HG02642 (cell line): ENCODE data around the gene FER.
"Not testable (repeated sequence)": the region's sequence is repeated elsewhere in the genome, so short reads cannot be mapped to it uniquely, and the experiment has no call there.

ENCODE experiments used
- ATAC-seq: cut with Tn5 transposase; IDR thresholded peaks from one replicate; pipeline ENCODE4 v1.9.1; 2021; ENCODE audit warnings: mild to moderate bottlenecking; ENCODE audit not compliant: unreplicated experiment, poor library complexity

FER gene

GRCh38 chr5:108743846-108744245 is 3.9 kb upstream of the FER start:
- ATAC-seq = no peak

GRCh38 chr5:108747111-108747773 is 455 bp upstream of the FER start:
- no peak for ATAC-seq

- ATAC-seq = peak; percentile 98
Measured at GRCh38 chr5:108748401-108749127, 867 bp downstream of the FER start.

GRCh38 chr5:108749128-108749861 is 1.6 kb downstream of the FER start:
- ATAC-seq = peak; percentile 41

- no peak for ATAC-seq
Measured at GRCh38 chr5:108753331-108753730, 5.6 kb downstream of the FER start.

GRCh38 chr5:108753877-108754276 is 6.2 kb downstream of the FER start:
- ATAC-seq = no peak

- no peak for ATAC-seq
Measured at GRCh38 chr5:108760512-108760911, 12.8 kb downstream of the FER start.

GRCh38 chr5:108762660-108763059 is 15.0 kb downstream of the FER start:
- ATAC-seq = no peak

GRCh38 chr5:108763222-108763916 is 15.7 kb downstream of the FER start:
- ATAC-seq = no peak

GRCh38 chr5:108765647-108766046 is 17.9 kb downstream of the FER start:
- ATAC-seq = no peak

GRCh38 chr5:108766916-108767315 is 19.2 kb downstream of the FER start:
- ATAC-seq = not testable (repeated sequence)

GRCh38 chr5:108769352-108769751 is 21.7 kb downstream of the FER start:
- peak; percentile 60 for ATAC-seq

GRCh38 chr5:108772626-108773025 is 24.9 kb downstream of the FER start:
- no peak for ATAC-seq

GRCh38 chr5:108773330-108773729 is 25.6 kb downstream of the FER start:
- ATAC-seq = no peak

- not testable (repeated sequence) for ATAC-seq
Measured at GRCh38 chr5:108774079-108774478, 26.4 kb downstream of the FER start.

GRCh38 chr5:108777582-108777981 is 29.9 kb downstream of the FER start:
- not testable (repeated sequence) for ATAC-seq

- ATAC-seq = not testable (repeated sequence)
Measured at GRCh38 chr5:108784577-108784976, 36.9 kb downstream of the FER start.

- ATAC-seq = no peak
Measured at GRCh38 chr5:108786806-108787483, 39.2 kb downstream of the FER start.

- no peak for ATAC-seq
Measured at GRCh38 chr5:108788142-108788541, 40.4 kb downstream of the FER start.

GRCh38 chr5:108793207-108793606 is 45.5 kb downstream of the FER start:
- no peak for ATAC-seq
